ENCODE measurements around the gene EGF.

The EGF gene

DNA sequence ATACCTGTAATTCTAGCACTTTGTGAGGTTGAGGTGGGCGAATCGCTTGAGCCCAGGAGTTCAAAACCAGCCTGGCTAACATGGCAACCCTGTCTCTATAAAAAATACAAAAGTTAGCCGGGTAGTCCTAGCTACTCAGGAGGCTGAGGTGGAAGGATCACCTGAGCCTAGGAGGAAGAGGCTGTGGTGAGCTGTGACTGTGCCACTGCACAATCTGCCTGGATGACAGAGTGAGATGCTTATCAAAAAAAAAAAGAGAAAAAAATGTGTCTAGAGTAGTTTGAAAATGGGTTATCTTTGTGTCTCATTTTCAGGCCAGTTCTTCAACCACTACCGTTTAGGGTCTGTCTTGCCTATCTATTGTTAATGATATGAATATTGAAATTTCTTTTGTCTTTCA lies 98.1 kb downstream of the EGF start:
- no peak overlapping the region for H3K4me3 ChIP-seq (ENCODE audit: low read depth, low read length, poor library complexity, severe bottlenecking)
- no peak overlapping the region for H3K9ac ChIP-seq (ENCODE audit: low read length)
- TF ChIP-seq, protein P1, sequence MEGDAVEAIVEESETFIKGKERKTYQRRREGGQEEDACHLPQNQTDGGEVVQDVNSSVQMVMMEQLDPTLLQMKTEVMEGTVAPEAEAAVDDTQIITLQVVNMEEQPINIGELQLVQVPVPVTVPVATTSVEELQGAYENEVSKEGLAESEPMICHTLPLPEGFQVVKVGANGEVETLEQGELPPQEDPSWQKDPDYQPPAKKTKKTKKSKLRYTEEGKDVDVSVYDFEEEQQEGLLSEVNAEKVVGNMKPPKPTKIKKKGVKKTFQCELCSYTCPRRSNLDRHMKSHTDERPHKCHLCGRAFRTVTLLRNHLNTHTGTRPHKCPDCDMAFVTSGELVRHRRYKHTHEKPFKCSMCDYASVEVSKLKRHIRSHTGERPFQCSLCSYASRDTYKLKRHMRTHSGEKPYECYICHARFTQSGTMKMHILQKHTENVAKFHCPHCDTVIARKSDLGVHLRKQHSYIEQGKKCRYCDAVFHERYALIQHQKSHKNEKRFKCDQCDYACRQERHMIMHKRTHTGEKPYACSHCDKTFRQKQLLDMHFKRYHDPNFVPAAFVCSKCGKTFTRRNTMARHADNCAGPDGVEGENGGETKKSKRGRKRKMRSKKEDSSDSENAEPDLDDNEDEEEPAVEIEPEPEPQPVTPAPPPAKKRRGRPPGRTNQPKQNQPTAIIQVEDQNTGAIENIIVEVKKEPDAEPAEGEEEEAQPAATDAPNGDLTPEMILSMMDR (IDR thresholded peaks at IDR 0.05; ENCODE audit: low read length): no peak
- TF ChIP-seq EZH2 (IDR thresholded peaks at IDR 0.05; ENCODE audit: borderline replicate concordance, low read length): no peak
- no peaks in the 10 kb centered on the region for H4K20me1 ChIP-seq (ENCODE audit: insufficient read depth, low read length)
- no peaks in the 10 kb centered on the region for H3F3A ChIP-seq (ENCODE audit: insufficient read depth, low read length)
- H3K79me2 ChIP-seq (ENCODE audit: insufficient read depth, low read length): no peaks in the 10 kb centered on the region
- no peak overlapping the region for H3K27ac ChIP-seq (ENCODE audit: low read depth, low read length, poor library complexity, severe bottlenecking)
- H3K27me3 ChIP-seq (ENCODE audit: insufficient read depth, low read length): no peaks in the 10 kb centered on the region
- no peaks in the 10 kb centered on the region for H3K36me3 ChIP-seq (ENCODE audit: insufficient read depth, low read length)
- H2AFZ ChIP-seq (ENCODE audit: low read length): no peak overlapping the region
- no peak overlapping the region for H3K4me2 ChIP-seq (ENCODE audit: low read length)
- no peaks in the 10 kb centered on the region for H3K9me3 ChIP-seq (ENCODE audit: low read length)
- H3K9me2 ChIP-seq (ENCODE audit: low read depth, low read length): no peaks in the 10 kb centered on the region
- no peaks in the 10 kb centered on the region for H3K4me1 ChIP-seq (ENCODE audit: insufficient read depth, low read length, severe bottlenecking)

DNA sequence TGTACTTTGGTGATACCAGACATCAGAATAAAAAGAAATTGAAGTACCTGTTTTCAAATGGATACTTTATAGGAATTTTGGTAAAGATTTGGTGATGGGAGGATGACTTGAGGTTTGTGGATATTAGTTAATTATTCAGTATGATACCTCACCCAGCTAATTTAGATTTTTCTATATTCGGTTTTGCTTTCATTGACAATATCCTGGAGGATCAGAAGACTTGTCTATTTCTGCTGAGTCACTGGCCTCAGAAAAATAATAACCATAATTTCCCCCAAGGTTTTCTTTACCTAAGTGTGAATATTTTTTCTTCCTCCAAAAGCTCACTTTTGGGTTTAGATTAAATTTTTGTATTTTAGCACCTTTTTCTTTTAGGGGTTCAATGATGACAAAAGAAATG lies 100.2 kb downstream of the EGF start:
- Histone ChIP-seq H3K27me3 (ENCODE audit: insufficient read depth, low read length) (no peaks in the 10 kb centered on the region), H3K36me3 (ENCODE audit: insufficient read depth, low read length) (no peaks in the 10 kb centered on the region), H3K79me2 (ENCODE audit: insufficient read depth, low read length) (no peaks in the 10 kb centered on the region), H2AFZ (ENCODE audit: low read length) (no peak overlapping the region), H3K27ac (ENCODE audit: low read depth, low read length, poor library complexity, severe bottlenecking) (no peak overlapping the region), H4K20me1 (ENCODE audit: insufficient read depth, low read length) (no peaks in the 10 kb centered on the region), H3K4me3 (ENCODE audit: low read depth, low read length, poor library complexity, severe bottlenecking) (no peak overlapping the region), H3K9me2 (ENCODE audit: low read depth, low read length) (no peaks in the 10 kb centered on the region), H3K9me3 (ENCODE audit: low read length) (peaks cover 3% of the 10 kb centered on the region; the same call in 1 of the 2 replicates), H3K4me1 (ENCODE audit: insufficient read depth, low read length, severe bottlenecking) (no peaks in the 10 kb centered on the region), H3K9ac (ENCODE audit: low read length) (no peak overlapping the region), H3F3A (ENCODE audit: insufficient read depth, low read length) (no peaks in the 10 kb centered on the region), H3K4me2 (ENCODE audit: low read length) (no peak overlapping the region)
- TF ChIP-seq, protein P1 (IDR thresholded peaks at IDR 0.05; ENCODE audit: low read length): no peak
- TF ChIP-seq EZH2 (IDR thresholded peaks at IDR 0.05; ENCODE audit: borderline replicate concordance, low read length): no peak

DNA sequence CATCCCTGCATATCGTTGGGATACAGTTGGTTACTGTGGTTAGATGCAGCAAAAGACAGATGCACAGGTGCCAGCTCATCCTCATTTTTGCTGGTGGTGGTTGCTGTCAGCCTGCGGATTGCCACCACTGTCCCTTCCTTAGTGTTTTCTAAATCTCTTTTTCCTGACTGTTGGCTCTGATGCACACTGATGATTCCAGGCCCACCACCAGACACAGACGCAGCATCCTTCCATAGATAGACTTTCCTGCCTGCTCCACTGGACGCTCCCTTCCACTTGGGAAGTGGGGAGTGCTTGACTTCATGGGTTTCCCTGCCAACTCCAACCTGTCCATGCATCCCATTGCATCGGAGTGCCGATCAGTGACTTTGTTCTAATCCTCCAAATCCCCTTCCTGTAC lies 101.5 kb downstream of the EGF start:
- Histone ChIP-seq H4K20me1 (ENCODE audit: insufficient read depth, low read length) (no peaks in the 10 kb centered on the region), H3K27ac (ENCODE audit: low read depth, low read length, poor library complexity, severe bottlenecking) (no peak overlapping the region), H3K79me2 (ENCODE audit: insufficient read depth, low read length) (no peaks in the 10 kb centered on the region), H3K4me3 (ENCODE audit: low read depth, low read length, poor library complexity, severe bottlenecking) (no peak overlapping the region), H3K36me3 (ENCODE audit: insufficient read depth, low read length) (no peaks in the 10 kb centered on the region), H3F3A (ENCODE audit: insufficient read depth, low read length) (no peaks in the 10 kb centered on the region), H3K4me1 (ENCODE audit: insufficient read depth, low read length, severe bottlenecking) (no peaks in the 10 kb centered on the region), H3K27me3 (ENCODE audit: insufficient read depth, low read length) (no peaks in the 10 kb centered on the region), H2AFZ (ENCODE audit: low read length) (no peak overlapping the region), H3K9me2 (ENCODE audit: low read depth, low read length) (no peaks in the 10 kb centered on the region), H3K9ac (ENCODE audit: low read length) (no peak overlapping the region), H3K4me2 (ENCODE audit: low read length) (no peak overlapping the region), H3K9me3 (ENCODE audit: low read length) (peaks cover 3% of the 10 kb centered on the region; the same call in 1 of the 2 replicates)
- TF ChIP-seq, protein P1 (IDR thresholded peaks at IDR 0.05; ENCODE audit: low read length): no peak

Measured in OCI-LY1 (cell line).